ENCODE results near the gene SNAPC2.
"Not testable (repeated sequence)": the region's sequence is repeated elsewhere in the genome, so short reads cannot be mapped to it uniquely, and the experiment has no call there.

Gene SNAPC2

DNA sequence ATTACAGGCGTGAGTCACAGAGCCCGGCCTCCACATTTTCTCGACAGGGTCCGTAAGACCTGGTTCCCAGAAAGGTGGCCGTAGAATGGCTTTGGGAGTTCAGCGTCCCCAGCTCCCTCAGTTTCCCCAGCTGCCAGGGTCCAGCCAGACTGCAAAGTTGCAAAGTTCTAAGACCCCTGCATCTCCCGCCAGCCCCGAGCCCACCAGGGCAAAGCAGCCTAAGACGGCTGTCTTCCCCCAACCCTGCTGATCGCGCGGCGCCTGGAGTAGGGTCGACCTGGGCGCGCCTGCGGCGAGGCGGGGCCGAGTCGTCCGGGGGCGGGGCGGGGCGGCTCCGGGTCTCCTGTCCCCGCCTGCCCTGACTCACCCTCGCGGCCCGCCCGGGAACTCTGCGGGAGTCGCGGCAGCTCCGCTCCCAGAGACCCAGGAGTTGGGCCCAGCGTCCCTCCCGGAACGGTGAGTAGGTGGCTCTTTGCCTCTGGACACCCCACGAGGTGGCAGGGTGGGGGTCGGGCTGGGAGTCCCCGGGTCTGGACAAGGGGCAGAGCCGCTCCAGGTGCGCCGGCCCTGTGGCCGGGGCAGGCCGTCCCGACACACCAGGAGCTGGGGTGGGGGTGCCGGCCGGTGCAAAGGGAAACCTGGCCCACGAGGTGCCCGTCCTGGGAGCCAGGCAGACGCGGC lies 31.9 kb upstream of the SNAPC2 start, which contains the start of gene LRRC8E:
Gene LRRC8E, plus strand, starts transcription at position 366 of the 681 bp plus-strand sequence. CDS start 7,094 bp downstream, outside the sequence.
- no peak for DNase-seq (ENCODE audit: low read depth in 3 of 3, low spot score in 1 of 3)

GRCh38 chr19:7888826-7889217 lies 31.3 kb upstream of the SNAPC2 start:
- DNase-seq (ENCODE audit: low read depth in 3 of 3, low spot score in 1 of 3), result no peak

DNA sequence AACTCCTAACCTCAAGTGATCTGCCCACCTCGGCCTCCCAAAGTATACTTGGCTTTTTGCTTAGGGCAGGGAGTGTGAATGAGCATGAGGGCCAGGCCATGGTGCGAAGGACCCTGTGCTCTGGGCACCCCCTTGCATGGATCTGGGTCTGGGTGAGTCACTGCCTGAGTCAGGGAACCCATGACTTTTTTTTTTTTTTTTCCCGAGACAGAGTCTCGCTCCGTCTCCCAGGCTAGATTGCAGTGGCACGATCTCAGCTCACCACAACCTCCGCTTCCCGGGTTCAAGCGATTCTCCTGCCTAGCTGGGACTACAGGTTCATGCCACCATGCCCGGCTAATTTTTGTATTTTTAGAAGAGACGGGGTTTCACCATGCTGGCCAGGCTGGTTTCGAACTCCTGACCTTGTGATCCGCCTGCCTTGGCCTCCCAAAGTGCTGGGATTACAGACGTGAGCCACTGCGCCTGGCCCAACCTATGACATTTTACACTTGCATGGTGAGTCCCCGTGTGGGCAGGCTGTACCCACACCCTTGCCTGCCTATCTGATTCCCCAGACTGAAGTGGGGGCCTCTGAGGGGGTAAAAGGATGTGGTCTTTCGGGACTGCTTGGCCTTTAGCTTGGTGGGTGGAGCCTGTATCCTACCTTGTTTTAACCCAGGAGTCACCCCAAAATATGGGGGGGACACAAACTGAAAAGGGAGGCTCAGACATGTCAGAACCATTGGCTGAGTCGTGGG lies 26.6 kb upstream of the SNAPC2 start:
- not testable (repeated sequence) for DNase-seq (ENCODE audit: low read depth in 3 of 3, low spot score in 1 of 3)

DNA sequence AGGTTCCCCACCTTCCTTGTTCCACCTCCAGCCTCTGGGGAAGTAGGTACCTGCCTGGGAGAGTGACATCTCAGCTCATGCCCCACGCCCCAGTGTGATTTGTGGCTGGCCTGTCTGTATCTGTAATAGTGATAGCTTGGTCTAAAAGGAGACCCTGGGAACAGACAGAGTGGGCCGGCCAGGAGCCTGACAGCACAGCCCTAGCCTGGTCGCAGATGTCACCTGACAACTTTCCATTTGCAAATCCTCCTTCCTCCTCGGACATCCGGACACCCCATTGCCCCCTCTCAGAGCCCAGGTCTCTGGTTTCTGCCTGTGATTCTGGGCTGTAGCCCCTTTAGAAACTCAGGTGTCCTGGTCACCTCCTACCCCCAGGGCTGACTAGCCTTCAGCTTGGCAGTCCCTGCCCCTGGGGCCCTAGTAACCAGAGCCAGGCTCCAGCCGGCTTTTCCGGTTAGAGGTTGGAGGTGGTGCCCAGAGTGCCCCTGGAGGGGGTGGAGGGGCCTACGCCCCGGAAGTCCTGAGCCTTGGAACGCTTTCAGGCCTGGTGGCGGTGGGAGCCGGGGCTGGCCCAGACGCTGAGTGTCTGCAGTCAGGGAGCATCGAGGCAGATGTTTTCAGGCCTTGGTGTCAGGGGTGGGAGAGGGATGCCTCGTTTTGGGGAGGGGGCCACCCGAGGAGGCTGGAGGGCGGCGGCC lies 25.4 kb upstream of the SNAPC2 start:
- no peak for DNase-seq (ENCODE audit: low read depth in 3 of 3, low spot score in 1 of 3)

- no peak for DNase-seq (ENCODE audit: low read depth in 3 of 3, low spot score in 1 of 3)
Observed at GRCh38 chr19:7895565-7895964, 24.6 kb upstream of the SNAPC2 start.

DNA sequence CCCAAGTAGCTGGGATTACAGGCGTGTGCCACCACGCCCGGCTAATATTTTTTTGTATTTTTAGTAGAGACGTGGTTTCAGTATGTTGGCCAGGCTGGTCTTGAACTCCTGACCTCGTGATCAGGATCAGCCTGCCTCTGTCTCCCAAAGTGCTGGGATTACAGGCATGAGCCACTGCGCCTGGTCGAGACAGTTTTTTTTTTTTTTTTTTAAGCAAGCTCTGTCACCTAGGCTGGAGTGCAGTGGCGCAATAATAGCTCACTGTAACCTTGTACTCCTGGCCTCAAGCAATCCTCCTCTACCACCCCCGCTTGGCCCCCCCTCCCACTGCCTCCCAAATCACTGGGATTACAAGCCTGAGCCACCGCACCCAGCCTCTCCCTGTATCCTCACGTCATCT lies 22.8 kb upstream of the SNAPC2 start:
- no peak for DNase-seq (ENCODE audit: low read depth in 3 of 3, low spot score in 1 of 3)

GRCh38 chr19:7898967-7899366 lies 21.2 kb upstream of the SNAPC2 start:
- no peak for DNase-seq (ENCODE audit: low read depth in 3 of 3, low spot score in 1 of 3)

GRCh38 chr19:7899751-7900378 lies 20.3 kb upstream of the SNAPC2 start:
- no peak for DNase-seq (ENCODE audit: low read depth in 3 of 3, low spot score in 1 of 3)

DNA sequence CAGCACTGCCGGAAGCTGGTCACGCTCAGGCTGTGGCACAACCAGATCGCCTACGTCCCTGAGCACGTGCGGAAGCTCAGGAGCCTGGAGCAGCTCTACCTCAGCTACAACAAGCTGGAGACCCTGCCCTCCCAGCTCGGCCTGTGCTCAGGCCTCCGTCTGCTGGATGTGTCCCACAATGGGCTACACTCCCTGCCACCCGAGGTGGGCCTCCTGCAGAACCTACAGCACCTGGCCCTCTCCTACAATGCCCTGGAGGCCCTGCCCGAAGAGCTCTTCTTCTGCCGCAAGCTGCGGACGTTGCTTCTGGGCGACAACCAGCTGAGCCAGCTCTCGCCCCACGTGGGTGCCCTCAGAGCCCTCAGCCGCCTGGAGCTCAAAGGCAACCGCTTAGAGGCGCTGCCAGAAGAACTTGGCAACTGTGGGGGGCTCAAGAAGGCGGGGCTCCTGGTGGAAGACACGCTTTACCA lies 19.7 kb upstream of the SNAPC2 start:
- no peak for DNase-seq (ENCODE audit: low read depth in 3 of 3, low spot score in 1 of 3)

GRCh38 chr19:7900931-7901330 lies 19.2 kb upstream of the SNAPC2 start:
- DNase-seq (ENCODE audit: low read depth in 3 of 3, low spot score in 1 of 3), result no peak

DNA sequence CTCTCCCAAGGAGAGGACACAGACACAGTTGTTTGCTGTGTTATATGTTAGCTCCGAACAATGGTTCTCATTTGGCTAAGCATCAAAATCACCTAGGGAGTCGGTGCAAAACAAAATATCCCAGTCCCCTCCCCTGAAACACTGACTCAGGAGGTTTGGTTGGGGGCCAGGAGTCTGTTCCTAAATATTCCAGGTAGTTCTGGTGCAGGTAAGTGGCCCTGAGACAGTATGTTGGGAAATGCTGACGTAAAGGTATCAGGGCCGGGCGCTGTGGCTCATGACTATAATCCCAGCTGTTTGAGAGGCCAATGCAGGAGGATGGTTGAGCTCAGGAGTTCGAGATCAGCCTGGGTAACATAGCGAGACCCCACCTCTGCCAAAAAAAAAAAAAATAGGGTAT lies 18.8 kb upstream of the SNAPC2 start:
- DNase-seq (ENCODE audit: low read depth in 3 of 3, low spot score in 1 of 3), result no peak

DNA sequence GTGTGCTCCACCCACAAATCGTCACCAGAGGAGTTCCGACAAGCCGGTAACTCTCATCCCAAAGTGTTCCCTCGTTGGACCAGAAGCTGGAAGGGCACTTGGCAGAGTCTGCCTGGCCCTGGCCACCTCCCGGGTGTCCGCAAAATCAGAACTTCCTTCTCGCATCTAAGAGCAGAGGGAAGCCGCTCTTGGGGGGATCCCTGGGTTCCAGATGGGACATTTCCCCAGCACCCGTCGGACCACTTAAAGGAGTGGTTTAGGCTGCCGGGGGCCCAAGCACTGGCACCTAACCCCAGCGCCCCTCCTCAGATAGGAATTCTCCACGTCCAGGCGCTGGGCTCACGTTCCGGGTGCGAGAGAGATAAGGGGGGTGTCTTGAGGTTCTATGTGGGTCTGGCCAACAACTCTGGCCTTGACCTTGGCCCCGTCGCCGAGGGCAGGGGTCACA lies 17.3 kb upstream of the SNAPC2 start:
- no peak for DNase-seq (ENCODE audit: low read depth in 3 of 3, low spot score in 1 of 3)

DNA sequence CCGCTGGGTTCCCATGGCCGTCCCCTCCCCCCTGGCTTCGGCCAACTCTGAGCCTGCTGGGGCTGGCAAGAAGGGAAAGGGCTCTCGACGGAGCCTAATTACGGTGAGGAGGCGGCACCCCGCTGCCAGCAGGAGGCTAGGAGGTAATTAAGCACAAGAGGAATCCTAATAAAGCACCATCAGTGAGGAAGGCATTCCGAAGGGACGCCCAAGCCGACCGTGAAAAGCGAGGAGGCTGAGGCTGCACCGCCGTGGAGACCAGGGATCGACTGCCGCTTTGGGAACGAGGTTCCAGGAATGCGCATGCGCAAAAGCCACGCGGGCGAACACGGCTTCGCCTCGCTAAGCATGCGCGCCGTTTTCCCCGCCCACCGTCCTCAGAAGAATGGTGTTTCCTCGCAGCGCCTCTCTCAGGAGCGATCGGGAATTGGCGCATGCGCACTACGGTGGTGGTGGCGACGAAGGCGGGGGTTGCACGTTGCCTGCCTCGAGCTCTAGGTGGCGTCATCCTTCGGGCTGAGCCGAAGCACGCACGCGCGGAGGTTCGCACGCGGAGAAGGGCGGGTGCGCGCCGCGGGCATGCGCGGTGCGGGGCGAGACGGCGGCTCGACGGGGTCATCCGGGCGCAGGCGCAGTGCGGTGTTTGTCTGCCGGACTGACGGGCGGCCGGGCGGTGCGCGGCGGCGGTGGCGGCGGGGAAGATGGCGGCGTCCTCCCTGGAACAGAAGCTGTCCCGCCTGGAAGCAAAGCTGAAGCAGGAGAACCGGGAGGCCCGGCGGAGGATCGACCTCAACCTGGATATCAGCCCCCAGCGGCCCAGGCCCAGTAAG lies 16.7 kb upstream of the SNAPC2 start, which contains the start of gene MAP2K7:
Gene MAP2K7, plus strand, starts transcription at position 634 of the 830 bp plus-strand sequence. Its CDS starts 68 bp downstream, at position 702.
- peak; percentile 100 for DNase-seq (ENCODE audit: low read depth in 3 of 3, low spot score in 1 of 3)

GRCh38 chr19:7904074-7905020 lies 15.8 kb upstream of the SNAPC2 start:
- peak in 2 of 3 donors; percentile 22 to 37 for DNase-seq (ENCODE audit: low read depth in 3 of 3, low spot score in 1 of 3)

- no peak for DNase-seq (ENCODE audit: low read depth in 3 of 3, low spot score in 1 of 3)
Observed at GRCh38 chr19:7905268-7905667, 14.9 kb upstream of the SNAPC2 start.

GRCh38 chr19:7905859-7906258 lies 14.3 kb upstream of the SNAPC2 start:
- no peak for DNase-seq (ENCODE audit: low read depth in 3 of 3, low spot score in 1 of 3)

- DNase-seq (ENCODE audit: low read depth in 3 of 3, low spot score in 1 of 3), result no peak
Observed at GRCh38 chr19:7907122-7907521, 13.0 kb upstream of the SNAPC2 start.

GRCh38 chr19:7907544-7907943 lies 12.6 kb upstream of the SNAPC2 start:
- no peak for DNase-seq (ENCODE audit: low read depth in 3 of 3, low spot score in 1 of 3)

- no peak for DNase-seq (ENCODE audit: low read depth in 3 of 3, low spot score in 1 of 3)
Observed at GRCh38 chr19:7908078-7908699, 11.9 kb upstream of the SNAPC2 start.

Data from stimulated activated CD4-positive, alpha-beta T cell treated with anti-CD3 and anti-CD28 coated beads, TNF-alpha, amount 100 ng/mL, for 1 hour (primary cell).